Islet precursor cell (in vitro differentiated cells): ENCODE data around the gene YIPF2.
"Not testable (repeated sequence)": the region's sequence is repeated elsewhere in the genome, so short reads cannot be mapped to it uniquely, and the experiment has no call there.

Experiments used
- DNase-seq: peaks from one replicate; pipeline ENCODE4 v3.0.0-alpha.2; 2018

YIPF2 gene

GRCh38 chr19:10908380-10908960 is 20.0 kb downstream of the YIPF2 start:
- no peak for DNase-seq

DNA sequence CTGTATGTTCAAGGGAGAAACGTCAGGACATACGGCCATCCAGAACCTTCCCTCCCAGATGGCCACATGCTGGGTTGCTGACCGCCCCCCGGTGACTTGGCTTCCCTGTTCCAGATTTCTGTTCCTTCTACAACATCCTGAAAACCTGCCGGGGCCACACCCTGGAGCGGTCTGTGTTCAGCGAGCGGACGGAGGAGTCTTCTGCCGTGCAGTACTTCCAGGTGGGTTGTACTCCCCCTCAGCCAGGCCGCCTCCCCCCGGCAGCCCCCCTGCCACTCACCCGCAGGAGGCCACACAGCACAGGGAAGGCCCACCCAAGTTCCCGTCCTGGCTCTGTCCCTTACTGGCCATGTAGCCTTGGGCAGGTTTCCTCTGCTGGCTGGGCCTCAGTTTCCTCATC is 20.5 kb downstream of the YIPF2 start:
- no peak for DNase-seq

DNA sequence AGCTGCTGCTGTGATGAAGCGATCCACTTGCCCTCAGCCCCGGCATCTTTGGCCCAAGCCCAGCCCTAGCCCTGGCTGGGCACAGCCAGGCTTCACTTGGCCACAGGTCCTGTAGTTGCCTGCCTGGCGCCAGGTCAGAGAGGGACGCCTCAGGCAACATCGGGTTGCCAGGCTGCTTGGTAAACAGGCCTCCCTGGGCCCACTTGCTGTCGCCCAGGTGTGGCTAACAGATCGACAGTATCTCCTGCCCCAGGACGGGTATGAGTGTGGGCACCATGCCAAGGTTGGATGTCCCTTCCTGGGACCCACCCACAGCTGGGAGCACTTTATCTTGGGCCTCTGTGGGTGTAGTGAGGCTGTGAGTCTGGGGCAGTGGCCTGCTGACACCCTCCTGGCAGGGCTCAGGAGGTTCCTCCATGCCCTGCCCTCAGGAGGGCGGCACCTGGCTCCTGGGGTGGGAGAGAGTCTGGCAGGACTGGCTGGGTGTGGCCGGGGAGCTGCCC is 29.2 kb downstream of the YIPF2 start:
- DNase-seq: no peak

DNA sequence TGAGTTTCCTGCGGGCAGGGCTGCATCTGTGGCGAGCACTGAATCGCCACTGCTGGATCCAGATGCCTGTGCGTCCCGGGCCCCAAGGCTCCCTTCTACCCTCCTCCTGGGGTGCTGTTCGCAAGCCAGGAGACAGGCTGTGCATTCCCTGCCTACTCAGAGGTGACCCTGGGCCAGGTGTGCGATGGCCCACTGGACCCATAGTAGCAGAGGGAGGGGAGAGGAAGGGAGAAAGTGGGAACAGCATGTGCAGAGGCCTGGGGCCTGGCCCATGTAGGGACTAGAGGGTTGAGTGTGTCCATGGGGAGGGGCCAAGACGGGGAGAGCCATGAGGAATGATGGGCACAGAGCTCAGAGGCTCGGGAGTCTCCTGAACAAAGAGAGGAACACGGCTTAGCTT is 29.8 kb downstream of the YIPF2 start:
- DNase-seq: no peak

DNA sequence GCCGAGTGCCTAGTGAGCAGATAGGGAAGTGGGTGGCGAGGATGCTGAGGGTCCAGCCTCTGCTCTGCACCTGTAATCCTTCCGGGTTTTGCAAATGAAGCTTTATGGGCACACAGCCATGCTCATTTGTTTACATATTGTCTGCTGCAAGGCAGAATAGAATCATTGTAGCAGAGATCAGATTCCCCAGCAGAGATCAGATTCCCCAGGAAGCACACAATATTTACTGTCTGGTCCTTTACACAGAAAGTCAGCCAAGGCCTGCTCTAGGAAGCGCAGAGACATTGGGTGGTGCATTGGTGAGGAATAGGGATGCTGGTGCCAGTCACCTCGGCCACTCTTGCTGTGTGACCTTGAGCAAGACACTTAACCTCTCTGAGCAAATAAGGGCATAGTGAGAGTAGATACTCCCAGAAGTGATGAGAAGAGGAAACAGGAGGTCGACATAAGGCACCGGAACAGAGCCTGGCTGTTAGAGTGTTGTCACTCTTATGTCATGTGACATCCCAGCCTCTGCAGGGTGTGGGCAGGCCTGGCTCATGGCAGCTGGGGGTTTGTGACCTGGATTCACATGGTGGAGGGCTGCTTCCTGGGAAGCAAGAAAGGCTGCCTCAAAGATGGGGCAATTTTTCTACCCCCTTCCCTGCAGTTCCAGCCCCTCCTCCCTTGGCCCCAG is 31.4 kb downstream of the YIPF2 start:
- DNase-seq: peak; percentile 46

- DNase-seq: peak; percentile 55
Measured at GRCh38 chr19:10895920-10896319, 32.5 kb downstream of the YIPF2 start.

DNA sequence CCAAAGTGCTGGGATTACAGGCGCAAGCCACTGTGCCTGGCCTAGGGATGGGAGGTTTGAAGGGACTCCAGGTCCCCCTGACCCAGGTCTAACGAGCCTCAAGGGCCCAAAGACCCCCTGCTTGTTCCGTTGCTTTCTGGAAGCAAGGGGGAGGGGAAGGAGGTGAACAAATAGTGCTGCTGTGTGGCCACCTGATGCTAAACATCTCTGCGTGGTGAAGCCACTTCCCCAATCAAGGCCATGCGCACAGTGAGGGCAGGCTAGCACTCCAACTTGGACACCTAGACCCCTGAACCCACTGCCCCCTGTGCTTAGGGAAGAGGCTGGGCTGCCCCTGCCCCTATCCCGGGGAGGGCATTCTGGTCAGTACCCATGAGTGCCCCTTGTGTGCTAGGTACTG is 33.1 kb downstream of the YIPF2 start:
- peak; percentile 47 for DNase-seq

- DNase-seq: no peak
Measured at GRCh38 chr19:10894911-10895213, 33.6 kb downstream of the YIPF2 start.

DNA sequence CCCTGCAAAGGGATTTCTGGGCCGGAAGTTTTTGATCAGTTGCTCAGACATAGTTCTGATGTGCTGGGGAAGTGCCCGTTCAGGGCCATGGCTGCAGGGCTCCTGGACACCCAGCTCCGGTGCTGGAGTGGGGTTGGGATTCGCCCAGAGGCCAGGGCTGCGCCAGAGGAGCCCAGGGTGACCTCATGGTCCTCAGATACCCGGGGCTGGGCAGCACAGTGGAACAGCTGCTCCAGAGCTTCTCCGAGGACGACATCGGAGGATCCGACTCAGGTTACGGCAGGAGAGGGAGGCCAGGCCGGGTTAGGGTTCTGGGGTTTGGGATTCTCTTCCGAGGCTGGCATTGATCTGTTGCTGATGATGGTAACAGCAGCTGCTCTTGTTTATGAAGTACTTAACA is 36.2 kb downstream of the YIPF2 start:
- DNase-seq: no peak

DNA sequence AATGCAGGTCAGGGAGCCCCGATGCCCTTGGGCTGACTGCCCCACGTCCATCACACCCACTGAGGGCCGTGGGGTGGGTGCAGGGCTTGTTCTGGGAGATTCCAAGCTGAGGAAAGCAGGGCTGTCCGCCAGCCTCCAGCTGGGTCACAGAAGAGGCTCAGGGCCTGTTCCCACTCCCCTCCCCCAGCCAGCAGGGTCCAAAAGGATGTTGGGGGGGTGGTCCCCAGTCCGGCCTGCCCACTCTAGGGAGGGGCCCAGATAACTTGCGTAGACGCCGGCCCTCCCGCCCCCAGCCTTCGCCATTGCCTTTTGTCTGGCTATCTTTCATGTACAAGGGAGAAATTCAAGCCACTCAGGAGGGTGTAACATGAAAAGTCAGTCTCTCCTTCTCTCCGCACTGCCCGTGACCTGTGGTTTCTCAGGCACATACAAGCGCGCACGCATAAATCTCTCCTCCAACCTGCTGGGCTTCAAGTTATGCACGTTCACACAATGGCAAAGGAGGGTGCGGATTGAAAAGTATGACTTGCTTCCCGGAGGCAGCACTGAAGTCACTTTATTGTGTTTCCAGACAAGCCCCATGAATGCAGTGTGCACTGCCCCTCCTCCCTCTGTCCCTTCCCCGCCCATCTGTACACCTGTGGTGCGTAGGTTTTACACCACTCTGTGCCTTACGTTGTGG is 36.9 kb downstream of the YIPF2 start:
- no peak for DNase-seq

DNA sequence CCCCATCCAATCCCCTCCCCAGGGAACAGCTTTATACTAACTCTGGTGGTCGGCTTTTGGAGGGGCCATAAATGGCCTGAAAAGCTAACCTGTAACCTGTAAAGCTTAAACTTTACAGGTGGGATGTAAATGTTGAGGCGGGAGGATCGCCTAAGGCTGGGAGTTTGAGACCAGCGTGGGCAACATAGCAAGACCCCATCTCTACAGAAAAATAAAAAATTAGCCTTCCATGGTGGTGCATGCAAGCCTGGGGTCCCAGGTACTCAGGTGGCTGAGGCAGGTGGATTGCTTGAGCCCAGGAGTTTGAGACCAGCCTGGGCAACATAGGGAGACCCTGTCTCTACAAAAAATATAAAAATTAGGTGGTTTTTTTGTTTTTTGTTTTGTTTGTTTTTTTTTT is 38.6 kb downstream of the YIPF2 start:
- DNase-seq: no peak

GRCh38 chr19:10888421-10888866 is 40.0 kb downstream of the YIPF2 start:
- no peak for DNase-seq

- no peak for DNase-seq
Measured at GRCh38 chr19:10887616-10888367, 40.6 kb downstream of the YIPF2 start.

DNA sequence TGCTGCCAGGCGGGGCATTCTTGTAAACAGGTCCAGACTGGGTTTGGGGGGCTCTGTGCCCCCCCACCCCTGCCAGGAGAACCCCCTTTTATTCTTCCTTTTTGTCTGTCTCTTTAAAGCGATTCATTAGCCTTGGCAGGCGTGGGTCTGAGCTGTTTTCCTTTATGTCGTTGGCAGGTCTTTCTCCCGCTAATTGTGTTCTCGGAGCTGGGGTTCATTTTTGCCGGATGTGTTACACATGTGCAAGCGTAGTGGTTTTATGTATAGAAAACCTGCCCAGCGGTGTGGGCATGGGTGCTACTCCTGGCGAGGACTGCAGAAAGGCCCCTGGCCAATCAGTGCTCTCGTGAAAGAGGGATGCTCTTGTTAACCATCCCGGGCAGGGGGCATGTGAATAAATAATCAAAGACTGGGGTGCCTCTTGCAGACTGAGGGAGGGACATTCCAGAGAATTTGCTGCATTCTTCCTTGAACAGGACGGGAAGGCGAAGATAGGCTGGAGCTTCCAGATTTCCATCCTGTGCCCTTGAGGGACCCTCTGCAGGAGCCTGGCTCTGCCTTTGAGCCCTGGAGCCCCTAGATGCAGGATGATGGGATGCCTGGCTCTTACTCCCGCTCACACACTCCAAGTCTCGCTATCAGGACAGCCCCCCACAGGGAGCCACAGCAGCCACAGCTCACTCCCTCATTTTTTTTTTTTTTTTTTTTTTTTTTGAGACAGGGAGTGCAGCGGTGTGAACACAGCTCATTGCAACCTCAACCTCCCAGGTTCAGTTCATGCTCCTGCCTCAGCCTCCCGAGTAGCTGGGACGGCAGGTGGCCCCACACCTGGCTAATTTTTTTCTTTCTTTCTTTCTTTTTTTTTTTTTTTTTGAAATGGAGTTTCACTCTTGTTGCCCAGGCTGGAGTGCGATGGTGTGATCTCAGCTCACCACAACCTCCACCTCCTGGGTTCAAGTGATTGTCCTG is 43.0 kb downstream of the YIPF2 start:
- no peak for DNase-seq

DNA sequence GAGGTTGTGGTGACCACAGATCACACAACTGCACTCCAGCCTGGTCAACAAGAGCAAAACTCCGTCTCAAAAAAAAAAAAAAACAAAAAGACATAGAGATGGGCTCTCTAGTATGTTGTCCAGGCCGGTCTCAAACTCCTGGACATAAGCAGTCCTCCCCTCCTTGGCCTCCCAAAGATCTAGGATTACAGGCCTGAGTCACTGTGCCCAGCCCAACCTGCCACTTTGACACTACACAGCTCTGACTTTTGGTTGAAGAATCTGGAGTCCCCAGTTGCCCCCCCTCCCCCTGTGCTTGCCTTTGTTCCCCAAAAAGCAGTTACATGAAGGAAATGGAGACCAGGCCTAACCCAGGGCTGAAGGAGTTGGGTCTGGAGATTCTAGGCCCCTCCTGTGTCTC is 44.2 kb downstream of the YIPF2 start:
- DNase-seq: peak; percentile 88

DNA sequence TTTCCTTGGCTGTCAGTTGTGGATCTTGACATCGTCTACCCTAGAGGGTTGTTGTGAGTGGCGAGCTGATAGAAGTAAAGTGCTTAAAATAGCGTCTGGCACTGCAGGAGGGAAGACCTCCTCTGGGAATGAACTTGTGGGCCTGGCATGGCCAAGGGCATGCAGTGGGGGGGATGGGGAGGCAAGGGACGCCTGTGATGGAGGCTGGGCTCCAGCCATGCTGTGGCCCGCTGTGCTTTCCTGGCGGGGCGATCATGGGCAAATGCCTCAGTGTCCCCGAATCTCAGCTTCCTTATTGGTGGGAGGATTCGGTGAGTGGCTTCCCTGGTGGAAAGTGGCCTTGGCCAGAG is 46.4 kb downstream of the YIPF2 start:
- DNase-seq: no peak

GRCh38 chr19:10881403-10882107 is 46.9 kb downstream of the YIPF2 start:
- DNase-seq: no peak

- no peak for DNase-seq
Measured at GRCh38 chr19:10878253-10878652, 50.2 kb downstream of the YIPF2 start.

DNA sequence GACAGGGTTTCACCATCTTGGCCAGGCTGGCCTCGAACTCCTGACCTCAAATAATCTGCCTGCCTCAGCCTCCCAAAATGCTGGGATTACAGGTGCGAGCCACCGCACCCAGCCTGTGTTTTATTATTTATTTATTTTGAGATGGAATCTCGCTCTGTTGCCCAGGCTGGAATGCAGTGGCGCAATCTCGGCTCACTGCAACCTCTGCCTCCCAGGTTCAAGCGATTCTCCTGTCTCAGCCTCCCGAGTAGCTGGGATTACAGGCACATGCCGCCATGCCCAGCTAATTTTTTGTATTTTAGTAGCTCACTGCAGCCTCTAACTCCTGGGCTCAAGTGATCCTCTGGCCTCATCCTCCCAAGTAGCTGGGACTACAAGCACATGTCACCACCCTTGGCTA is 50.8 kb downstream of the YIPF2 start:
- not testable (repeated sequence) for DNase-seq

DNA sequence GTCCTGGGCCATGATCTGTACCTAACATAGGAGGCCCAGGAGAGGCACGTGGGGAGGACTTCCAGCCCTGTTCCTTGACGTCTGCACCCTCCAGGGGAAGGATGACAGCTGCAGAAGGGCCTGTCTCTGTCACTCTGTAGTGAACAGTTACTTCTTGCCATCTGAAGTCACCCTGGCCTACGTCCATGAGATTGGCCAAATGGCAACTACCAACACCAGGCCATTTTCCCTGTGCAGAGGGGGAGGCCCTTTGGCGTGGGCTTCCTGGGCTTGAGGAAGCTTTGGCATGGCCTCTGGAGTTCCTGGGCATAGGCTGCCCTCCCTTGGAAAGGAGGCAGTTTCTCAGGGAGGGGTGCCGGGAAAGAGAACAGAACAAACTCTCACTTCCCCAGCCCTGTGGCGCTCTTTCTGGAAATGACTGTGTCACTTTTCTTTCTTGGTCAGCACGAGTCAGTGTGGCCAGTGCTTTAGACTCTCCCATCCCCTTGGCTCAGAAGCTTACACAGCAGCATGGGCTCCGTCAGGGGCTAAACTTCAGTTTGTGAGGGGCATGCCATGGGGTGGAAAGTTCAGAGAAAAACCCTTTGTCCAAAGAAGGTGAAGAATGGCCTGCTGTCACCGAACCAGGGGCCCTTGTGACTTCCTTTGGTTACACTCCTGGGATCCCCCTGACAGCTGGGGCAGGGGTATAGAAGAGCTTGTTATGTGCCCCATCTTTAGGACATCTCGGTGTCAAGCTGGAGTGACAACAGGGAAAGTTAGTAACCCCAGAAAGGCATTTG is 51.8 kb downstream of the YIPF2 start:
- DNase-seq: no peak

GRCh38 chr19:10874024-10874423 is 54.4 kb downstream of the YIPF2 start:
- no peak for DNase-seq
